ENCODE results near the gene RAD51B. TPM values are rescaled to one million over a fixed set of nuclear protein-coding genes. Genes with fewer than 3 reads are reported as not detected.

The RAD51B gene
- total and polyA plus RNA-seq, 2 of the 13 experiments (the other 11 are each of a cell fraction or from before 2014, with no cell fraction given): 7.0 to 9.5 TPM

- TF ChIP-seq SAFB2 (CRISPR knock-in tag; IDR thresholded peaks at IDR 0.05; ENCODE audit: borderline replicate concordance, low read depth) (no peak), HNRNPK (IDR thresholded peaks at IDR 0.05; ENCODE audit: low read depth, low read length, poor library complexity, severe bottlenecking) (no peak), THAP11 (CRISPR knock-in tag; IDR thresholded peaks at IDR 0.05) (no peak), CENPT (CRISPR knock-in tag; IDR thresholded peaks at IDR 0.05; ENCODE audit: low read depth) (no peak), ZNF44 (CRISPR knock-in tag; IDR thresholded peaks at IDR 0.05) (no peak), ZNF335 (CRISPR knock-in tag; IDR thresholded peaks at IDR 0.05) (no peak)
- TF ChIP-seq, protein P1, sequence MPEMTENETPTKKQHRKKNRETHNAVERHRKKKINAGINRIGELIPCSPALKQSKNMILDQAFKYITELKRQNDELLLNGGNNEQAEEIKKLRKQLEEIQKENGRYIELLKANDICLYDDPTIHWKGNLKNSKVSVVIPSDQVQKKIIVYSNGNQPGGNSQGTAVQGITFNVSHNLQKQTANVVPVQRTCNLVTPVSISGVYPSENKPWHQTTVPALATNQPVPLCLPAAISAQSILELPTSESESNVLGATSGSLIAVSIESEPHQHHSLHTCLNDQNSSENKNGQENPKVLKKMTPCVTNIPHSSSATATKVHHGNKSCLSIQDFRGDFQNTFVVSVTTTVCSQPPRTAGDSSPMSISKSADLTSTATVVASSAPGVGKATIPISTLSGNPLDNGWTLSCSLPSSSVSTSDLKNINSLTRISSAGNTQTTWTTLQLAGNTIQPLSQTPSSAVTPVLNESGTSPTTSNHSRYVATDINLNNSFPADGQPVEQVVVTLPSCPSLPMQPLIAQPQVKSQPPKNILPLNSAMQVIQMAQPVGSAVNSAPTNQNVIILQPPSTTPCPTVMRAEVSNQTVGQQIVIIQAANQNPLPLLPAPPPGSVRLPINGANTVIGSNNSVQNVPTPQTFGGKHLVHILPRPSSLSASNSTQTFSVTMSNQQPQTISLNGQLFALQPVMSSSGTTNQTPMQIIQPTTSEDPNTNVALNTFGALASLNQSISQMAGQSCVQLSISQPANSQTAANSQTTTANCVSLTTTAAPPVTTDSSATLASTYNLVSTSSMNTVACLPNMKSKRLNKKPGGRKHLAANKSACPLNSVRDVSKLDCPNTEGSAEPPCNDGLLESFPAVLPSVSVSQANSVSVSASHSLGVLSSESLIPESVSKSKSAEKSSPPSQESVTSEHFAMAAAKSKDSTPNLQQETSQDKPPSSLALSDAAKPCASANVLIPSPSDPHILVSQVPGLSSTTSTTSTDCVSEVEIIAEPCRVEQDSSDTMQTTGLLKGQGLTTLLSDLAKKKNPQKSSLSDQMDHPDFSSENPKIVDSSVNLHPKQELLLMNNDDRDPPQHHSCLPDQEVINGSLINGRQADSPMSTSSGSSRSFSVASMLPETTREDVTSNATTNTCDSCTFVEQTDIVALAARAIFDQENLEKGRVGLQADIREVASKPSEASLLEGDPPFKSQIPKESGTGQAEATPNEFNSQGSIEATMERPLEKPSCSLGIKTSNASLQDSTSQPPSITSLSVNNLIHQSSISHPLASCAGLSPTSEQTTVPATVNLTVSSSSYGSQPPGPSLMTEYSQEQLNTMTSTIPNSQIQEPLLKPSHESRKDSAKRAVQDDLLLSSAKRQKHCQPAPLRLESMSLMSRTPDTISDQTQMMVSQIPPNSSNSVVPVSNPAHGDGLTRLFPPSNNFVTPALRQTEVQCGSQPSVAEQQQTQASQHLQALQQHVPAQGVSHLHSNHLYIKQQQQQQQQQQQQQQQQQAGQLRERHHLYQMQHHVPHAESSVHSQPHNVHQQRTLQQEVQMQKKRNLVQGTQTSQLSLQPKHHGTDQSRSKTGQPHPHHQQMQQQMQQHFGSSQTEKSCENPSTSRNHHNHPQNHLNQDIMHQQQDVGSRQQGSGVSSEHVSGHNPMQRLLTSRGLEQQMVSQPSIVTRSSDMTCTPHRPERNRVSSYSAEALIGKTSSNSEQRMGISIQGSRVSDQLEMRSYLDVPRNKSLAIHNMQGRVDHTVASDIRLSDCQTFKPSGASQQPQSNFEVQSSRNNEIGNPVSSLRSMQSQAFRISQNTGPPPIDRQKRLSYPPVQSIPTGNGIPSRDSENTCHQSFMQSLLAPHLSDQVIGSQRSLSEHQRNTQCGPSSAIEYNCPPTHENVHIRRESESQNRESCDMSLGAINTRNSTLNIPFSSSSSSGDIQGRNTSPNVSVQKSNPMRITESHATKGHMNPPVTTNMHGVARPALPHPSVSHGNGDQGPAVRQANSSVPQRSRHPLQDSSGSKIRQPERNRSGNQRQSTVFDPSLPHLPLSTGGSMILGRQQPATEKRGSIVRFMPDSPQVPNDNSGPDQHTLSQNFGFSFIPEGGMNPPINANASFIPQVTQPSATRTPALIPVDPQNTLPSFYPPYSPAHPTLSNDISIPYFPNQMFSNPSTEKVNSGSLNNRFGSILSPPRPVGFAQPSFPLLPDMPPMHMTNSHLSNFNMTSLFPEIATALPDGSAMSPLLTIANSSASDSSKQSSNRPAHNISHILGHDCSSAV (CRISPR knock-in tag; IDR thresholded peaks at IDR 0.05; ENCODE audit: borderline replicate concordance): no peak
- TF ChIP-seq, protein P2, sequence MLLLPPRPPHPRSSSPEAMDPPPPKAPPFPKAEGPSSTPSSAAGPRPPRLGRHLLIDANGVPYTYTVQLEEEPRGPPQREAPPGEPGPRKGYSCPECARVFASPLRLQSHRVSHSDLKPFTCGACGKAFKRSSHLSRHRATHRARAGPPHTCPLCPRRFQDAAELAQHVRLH (CRISPR knock-in tag; IDR thresholded peaks at IDR 0.05; ENCODE audit: borderline replicate concordance, low read depth): no peak
- TF ChIP-seq, protein P3, sequence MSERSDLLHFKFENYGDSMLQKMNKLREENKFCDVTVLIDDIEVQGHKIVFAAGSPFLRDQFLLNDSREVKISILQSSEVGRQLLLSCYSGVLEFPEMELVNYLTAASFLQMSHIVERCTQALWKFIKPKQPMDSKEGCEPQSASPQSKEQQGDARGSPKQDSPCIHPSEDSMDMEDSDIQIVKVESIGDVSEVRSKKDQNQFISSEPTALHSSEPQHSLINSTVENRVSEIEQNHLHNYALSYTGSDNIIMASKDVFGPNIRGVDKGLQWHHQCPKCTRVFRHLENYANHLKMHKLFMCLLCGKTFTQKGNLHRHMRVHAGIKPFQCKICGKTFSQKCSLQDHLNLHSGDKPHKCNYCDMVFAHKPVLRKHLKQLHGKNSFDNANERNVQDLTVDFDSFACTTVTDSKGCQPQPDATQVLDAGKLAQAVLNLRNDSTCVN (CRISPR knock-in tag; IDR thresholded peaks at IDR 0.05; ENCODE audit: borderline replicate concordance): no peak
Measured at GRCh38 chr14:68414121-68414520, 594.5 kb downstream of the RAD51B start (continued).

All from HepG2 (cell line).